CD4-positive, alpha-beta T cell (primary cell): Measurements from ENCODE around the gene GLTPD2. TPM values are rescaled to one million over a fixed set of nuclear protein-coding genes. Genes with fewer than 3 reads are reported as not detected.

Source experiments
- ATAC-seq: fragments of 200-7000 bp; cut with Tn5 transposase; one replicate; pipeline ENCODE4 v1.10.0; 2022; ENCODE audit warnings: mild to moderate bottlenecking; ENCODE audit not compliant: poor library complexity
- CTCF ChIA-PET: fragments of 350-600 bp; sonication (Branson Sonifier 250); formaldehyde crosslinking; loops from one replicate; lab custom pipeline; 2021; ENCODE audit warnings: antibody characterized with exemption, inconsistent platforms; lab: Charles Lee
- POLR2A ChIA-PET: fragments of 350-600 bp; sonication (Branson Sonifier 250); formaldehyde crosslinking; loops from one replicate; lab custom pipeline; 2021; ENCODE audit warnings: antibody characterized with exemption, inconsistent platforms; lab: Charles Lee
- DNase-seq, 14 experiments: peaks; one replicate each; pipeline ENCODE4 v3.0.0-alpha.2; 2013 to 2020; ENCODE audit warnings: mixed read lengths in 2 of 14
- H3K27ac ChIP-seq, 2 donors: one replicate each; pipeline versions ENCODE4 v1.5.1 to v1.7.0; 2013; ENCODE audit warnings: low read length in 2 of 2, low read depth in 1 of 2, mild to moderate bottlenecking in 1 of 2
- H3K27me3 ChIP-seq, 2 experiments: 1 replicate in 1 of 2; 2 replicates in 1 of 2; pipeline versions ENCODE4 v1.6.1 to v1.7.0; 2013; ENCODE audit warnings: low read length in 2 of 2, control low read depth in 1 of 2, mild to moderate bottlenecking in 1 of 2, moderate library complexity in 1 of 2; ENCODE audit not compliant: insufficient read depth in 2 of 2, control insufficient read depth in 1 of 2
- H3K36me3 ChIP-seq: one replicate; pipeline ENCODE4 v1.6.1; 2013; ENCODE audit warnings: low read length, control low read depth; ENCODE audit not compliant: insufficient read depth
- H3K4me1 ChIP-seq: one replicate; pipeline ENCODE4 v1.6.1; 2013; ENCODE audit warnings: low read length, control low read depth; ENCODE audit not compliant: insufficient read depth
- H3K4me3 ChIP-seq: one replicate; pipeline ENCODE4 v1.5.1; 2013; ENCODE audit warnings: mild to moderate bottlenecking, low read length, moderate library complexity
- H3K9me3 ChIP-seq, 2 experiments: 1 replicate in 1 of 2; 2 replicates in 1 of 2; pipeline versions ENCODE4 v1.6.1 to v1.7.0; 2013; ENCODE audit warnings: low read length in 2 of 2, mild to moderate bottlenecking in 2 of 2, control low read depth in 1 of 2, moderate library complexity in 1 of 2; ENCODE audit not compliant: control insufficient read depth in 1 of 2, insufficient read depth in 1 of 2
- H3K27ac Mint-ChIP-seq: one replicate; pipeline ENCODE4 v1.8.0; 2020; ENCODE audit warnings: mixed read lengths
- H3K27me3 Mint-ChIP-seq: one replicate; pipeline ENCODE4 v1.8.0; 2021; ENCODE audit warnings: mixed read lengths
- H3K36me3 Mint-ChIP-seq: one replicate; pipeline ENCODE4 v1.8.0; 2021; ENCODE audit warnings: low read depth, mixed read lengths
- H3K4me1 Mint-ChIP-seq: one replicate; pipeline ENCODE4 v1.8.0; 2021; ENCODE audit warnings: low read depth, mixed read lengths
- H3K4me3 Mint-ChIP-seq: one replicate; pipeline ENCODE4 v1.8.0; 2020; ENCODE audit warnings: mild to moderate bottlenecking, mixed read lengths
- H3K9me3 Mint-ChIP-seq: one replicate; pipeline ENCODE4 v1.8.0; 2020; ENCODE audit warnings: mixed read lengths
- CTCF ChIP-seq: fragments of 200-600 bp; IDR thresholded peaks from one replicate; pipeline ENCODE4 v1.8.0; 2022; ENCODE audit warnings: antibody characterized with exemption, mild to moderate bottlenecking
- intact Hi-C, 2 experiments: fragments of 100-400 bp; cut with DNase I in 1 of 2; cut with micrococcal nuclease in 1 of 2; formaldehyde crosslinking; loops; one replicate each; pipeline versions ENCODE4 v1.15.1 to v1.9.0; 2023 to 2025; cut with DNase I, micrococcal nuclease
- total RNA-seq, 174 experiments: library from RNA in 2 of 174; stranded (reverse) in 2 of 174; gene quantifications; one replicate each; pipeline ENCODE4 v1.2.3 and lab custom pipeline; 2021 to 2026

Gene GLTPD2
- total RNA-seq, 2 experiments from 2014 or later = not detected

GRCh38 chr17:4742133-4742532, 46.6 kb upstream of the GLTPD2 start:
- Histone ChIP-seq H3K9me3 (peaks cover 0 to 5% of the 10 kb centered on the region in 2 experiments), H3K27ac (no peak overlapping the region), H3K4me3 (no peak overlapping the region), H3K36me3 (no peaks in the 10 kb centered on the region), H3K27me3 (peaks cover 6 to 22% of the 10 kb centered on the region in 2 experiments), H3K4me1 (peaks cover 34% of the 10 kb centered on the region)
- TF ChIP-seq CTCF = no peak
- ChIA-PET CTCF (interaction anchor here (2.2 to 2.8 kb wide), 2 partner anchors 33 to 48 kb away, joined by 6 to 7 read pairs; partner anchors contain the start of gene ARRB2), POLR2A (no interaction called here)
- Mint-ChIP-seq H3K36me3 (peaks cover 3% of the 10 kb centered on the region), H3K27ac (no peak overlapping the region), H3K27me3 (peaks cover 31% of the 10 kb centered on the region), H3K9me3 (no peaks in the 10 kb centered on the region), H3K4me1 (peaks cover 17% of the 10 kb centered on the region), H3K4me3 (peak overlapping the region; percentile 34)
- intact Hi-C loops = no loop called here
- DNase-seq = no peak
- no peak for ATAC-seq

GRCh38 chr17:4742629-4743028, 46.1 kb upstream of the GLTPD2 start:
- H3K36me3 Mint-ChIP-seq = peaks cover 3% of the 10 kb centered on the region
- ChIA-PET CTCF (interaction anchor here (2.2 to 2.8 kb wide), 2 partner anchors 33 to 47 kb away, joined by 6 to 7 read pairs; partner anchors contain the start of gene ARRB2), POLR2A (no interaction called here)
- ATAC-seq (no peak), DNase-seq (no peak)
- peaks cover 31% of the 10 kb centered on the region for H3K27me3 Mint-ChIP-seq
- H3K4me3 ChIP-seq = no peak overlapping the region
- H3K27me3 ChIP-seq = peaks cover 6 to 22% of the 10 kb centered on the region in 2 experiments
- H3K9me3 ChIP-seq = peaks cover 0 to 5% of the 10 kb centered on the region in 2 experiments
- TF ChIP-seq CTCF = no peak
- H3K36me3 ChIP-seq = no peaks in the 10 kb centered on the region
- H3K27ac Mint-ChIP-seq = no peak overlapping the region
- no peak overlapping the region for H3K4me3 Mint-ChIP-seq
- no peak overlapping the region for H3K27ac ChIP-seq
- H3K4me1 ChIP-seq = peaks cover 38% of the 10 kb centered on the region
- intact Hi-C loops = no loop called here
- no peaks in the 10 kb centered on the region for H3K9me3 Mint-ChIP-seq
- peaks cover 18% of the 10 kb centered on the region for H3K4me1 Mint-ChIP-seq

- H3K27ac Mint-ChIP-seq = no peak overlapping the region
- H3K36me3 Mint-ChIP-seq = peaks cover 3% of the 10 kb centered on the region
- peaks cover 0 to 5% of the 10 kb centered on the region in 2 experiments for H3K9me3 ChIP-seq
- H3K4me3 Mint-ChIP-seq = no peak overlapping the region
- peaks cover 6 to 22% of the 10 kb centered on the region in 2 experiments for H3K27me3 ChIP-seq
- H3K4me3 ChIP-seq = no peak overlapping the region
- intact Hi-C loops = no loop called here
- no peak for DNase-seq
- ATAC-seq = no peak
- peaks cover 21% of the 10 kb centered on the region for H3K4me1 Mint-ChIP-seq
- H3K27me3 Mint-ChIP-seq = peaks cover 30% of the 10 kb centered on the region
- peaks cover 42% of the 10 kb centered on the region for H3K4me1 ChIP-seq
- ChIA-PET POLR2A (no interaction called here), CTCF (interaction anchor here (2.2 to 2.8 kb wide), 2 partner anchors 34 to 47 kb away, joined by 6 to 7 read pairs; partner anchors contain the start of gene ARRB2)
- no peaks in the 10 kb centered on the region for H3K36me3 ChIP-seq
- no peaks in the 10 kb centered on the region for H3K9me3 Mint-ChIP-seq
- TF ChIP-seq CTCF = no peak
- no peak overlapping the region for H3K27ac ChIP-seq
Measured at GRCh38 chr17:4743216-4743615, 45.5 kb upstream of the GLTPD2 start.
